ENCODE data around the gene PHIP.

The PHIP gene

GRCh38 chr6:79030511-79030910 is 47.5 kb downstream of the PHIP start:
- no peak for DNase-seq (ENCODE audit: low read depth)
- no peak for TF ChIP-seq CTCF (IDR thresholded peaks at IDR 0.05; ENCODE audit: insufficient read depth, low read depth, low read length, missing control alignments)
- no peak overlapping the region for H3K4me3 ChIP-seq (ENCODE audit: low read depth, low read length)

- no peak for DNase-seq (ENCODE audit: low read depth)
- TF ChIP-seq CTCF (IDR thresholded peaks at IDR 0.05; ENCODE audit: insufficient read depth, low read depth, low read length, missing control alignments): no peak
- H3K4me3 ChIP-seq (ENCODE audit: low read depth, low read length): no peak overlapping the region
Observed at GRCh38 chr6:79030023-79030422, 48.0 kb downstream of the PHIP start.

- no peak overlapping the region for H3K4me3 ChIP-seq (ENCODE audit: low read depth, low read length)
- no peak for DNase-seq (ENCODE audit: low read depth)
- TF ChIP-seq CTCF (IDR thresholded peaks at IDR 0.05; ENCODE audit: insufficient read depth, low read depth, low read length, missing control alignments): no peak
Observed at GRCh38 chr6:79028641-79029314, 49.3 kb downstream of the PHIP start.

- H3K4me3 ChIP-seq (ENCODE audit: low read depth, low read length): no peak overlapping the region
- no peak for TF ChIP-seq CTCF (IDR thresholded peaks at IDR 0.05; ENCODE audit: insufficient read depth, low read depth, low read length, missing control alignments)
- no peak for DNase-seq (ENCODE audit: low read depth)
Observed at GRCh38 chr6:79011940-79012339, 66.1 kb downstream of the PHIP start.

- no peak overlapping the region for H3K4me3 ChIP-seq (ENCODE audit: low read depth, low read length)
- no peak for DNase-seq (ENCODE audit: low read depth)
- TF ChIP-seq CTCF (IDR thresholded peaks at IDR 0.05; ENCODE audit: insufficient read depth, low read depth, low read length, missing control alignments): no peak
Observed at GRCh38 chr6:79010422-79010821, 67.6 kb downstream of the PHIP start.

GRCh38 chr6:79009819-79010218 is 68.2 kb downstream of the PHIP start:
- no peak for TF ChIP-seq CTCF (IDR thresholded peaks at IDR 0.05; ENCODE audit: insufficient read depth, low read depth, low read length, missing control alignments)
- DNase-seq (ENCODE audit: low read depth): no peak
- H3K4me3 ChIP-seq (ENCODE audit: low read depth, low read length): no peak overlapping the region

GRCh38 chr6:79005497-79005896 is 72.6 kb downstream of the PHIP start:
- TF ChIP-seq CTCF (IDR thresholded peaks at IDR 0.05; ENCODE audit: insufficient read depth, low read depth, low read length, missing control alignments): no peak
- DNase-seq (ENCODE audit: low read depth): no peak
- no peak overlapping the region for H3K4me3 ChIP-seq (ENCODE audit: low read depth, low read length)

Measured in GM12865 (cell line).